ENCODE measurements around the gene MSI2.

DNA sequence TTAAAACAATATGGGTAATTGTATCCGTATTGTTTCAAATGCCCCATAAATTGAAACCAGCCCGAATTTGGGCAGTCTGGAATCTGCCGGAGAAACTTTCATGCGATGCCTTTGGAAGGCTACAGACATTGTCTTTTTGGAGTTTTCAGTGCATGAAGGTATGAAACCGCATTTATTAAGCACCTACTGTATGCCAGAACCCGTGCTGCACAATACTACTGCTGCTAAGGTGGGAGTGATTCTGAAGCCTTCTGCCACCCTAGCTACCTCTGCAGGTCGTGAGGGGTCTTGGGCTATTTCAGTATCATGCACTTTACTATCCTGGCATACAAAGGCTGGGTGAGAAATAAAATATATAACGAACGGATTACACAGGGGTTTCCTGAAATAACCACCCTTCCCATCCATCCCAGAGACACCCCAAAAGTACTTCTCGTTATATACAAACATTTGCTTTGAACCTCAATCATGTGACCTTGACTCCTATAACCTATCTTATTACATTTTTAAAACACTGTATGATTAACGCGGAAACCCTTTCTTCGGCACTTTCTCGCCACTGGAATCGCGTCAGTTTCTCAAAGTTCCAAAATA, 1.0 kb upstream of the MSI2 start:
- no peak for TF ChIP-seq RARB (CRISPR knock-in tag; IDR thresholded peaks at IDR 0.05)
- TF ChIP-seq ZFP30 (CRISPR knock-in tag; IDR thresholded peaks at IDR 0.05): no peak
- TF ChIP-seq ESRRG (CRISPR knock-in tag; IDR thresholded peaks at IDR 0.05): no peak
- no peak for TF ChIP-seq ARNTL (CRISPR knock-in tag; IDR thresholded peaks at IDR 0.05; ENCODE audit: borderline replicate concordance, low read depth)
- TF ChIP-seq, protein P1, sequence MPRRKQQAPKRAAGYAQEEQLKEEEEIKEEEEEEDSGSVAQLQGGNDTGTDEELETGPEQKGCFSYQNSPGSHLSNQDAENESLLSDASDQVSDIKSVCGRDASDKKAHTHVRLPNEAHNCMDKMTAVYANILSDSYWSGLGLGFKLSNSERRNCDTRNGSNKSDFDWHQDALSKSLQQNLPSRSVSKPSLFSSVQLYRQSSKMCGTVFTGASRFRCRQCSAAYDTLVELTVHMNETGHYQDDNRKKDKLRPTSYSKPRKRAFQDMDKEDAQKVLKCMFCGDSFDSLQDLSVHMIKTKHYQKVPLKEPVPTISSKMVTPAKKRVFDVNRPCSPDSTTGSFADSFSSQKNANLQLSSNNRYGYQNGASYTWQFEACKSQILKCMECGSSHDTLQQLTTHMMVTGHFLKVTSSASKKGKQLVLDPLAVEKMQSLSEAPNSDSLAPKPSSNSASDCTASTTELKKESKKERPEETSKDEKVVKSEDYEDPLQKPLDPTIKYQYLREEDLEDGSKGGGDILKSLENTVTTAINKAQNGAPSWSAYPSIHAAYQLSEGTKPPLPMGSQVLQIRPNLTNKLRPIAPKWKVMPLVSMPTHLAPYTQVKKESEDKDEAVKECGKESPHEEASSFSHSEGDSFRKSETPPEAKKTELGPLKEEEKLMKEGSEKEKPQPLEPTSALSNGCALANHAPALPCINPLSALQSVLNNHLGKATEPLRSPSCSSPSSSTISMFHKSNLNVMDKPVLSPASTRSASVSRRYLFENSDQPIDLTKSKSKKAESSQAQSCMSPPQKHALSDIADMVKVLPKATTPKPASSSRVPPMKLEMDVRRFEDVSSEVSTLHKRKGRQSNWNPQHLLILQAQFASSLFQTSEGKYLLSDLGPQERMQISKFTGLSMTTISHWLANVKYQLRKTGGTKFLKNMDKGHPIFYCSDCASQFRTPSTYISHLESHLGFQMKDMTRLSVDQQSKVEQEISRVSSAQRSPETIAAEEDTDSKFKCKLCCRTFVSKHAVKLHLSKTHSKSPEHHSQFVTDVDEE (CRISPR knock-in tag; IDR thresholded peaks at IDR 0.05): no peak
- TF ChIP-seq, protein P2, sequence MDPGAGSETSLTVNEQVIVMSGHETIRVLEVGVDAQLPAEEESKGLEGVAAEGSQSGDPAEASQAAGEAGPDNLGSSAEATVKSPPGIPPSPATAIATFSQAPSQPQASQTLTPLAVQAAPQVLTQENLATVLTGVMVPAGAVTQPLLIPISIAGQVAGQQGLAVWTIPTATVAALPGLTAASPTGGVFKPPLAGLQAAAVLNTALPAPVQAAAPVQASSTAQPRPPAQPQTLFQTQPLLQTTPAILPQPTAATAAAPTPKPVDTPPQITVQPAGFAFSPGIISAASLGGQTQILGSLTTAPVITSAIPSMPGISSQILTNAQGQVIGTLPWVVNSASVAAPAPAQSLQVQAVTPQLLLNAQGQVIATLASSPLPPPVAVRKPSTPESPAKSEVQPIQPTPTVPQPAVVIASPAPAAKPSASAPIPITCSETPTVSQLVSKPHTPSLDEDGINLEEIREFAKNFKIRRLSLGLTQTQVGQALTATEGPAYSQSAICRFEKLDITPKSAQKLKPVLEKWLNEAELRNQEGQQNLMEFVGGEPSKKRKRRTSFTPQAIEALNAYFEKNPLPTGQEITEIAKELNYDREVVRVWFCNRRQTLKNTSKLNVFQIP (CRISPR knock-in tag; IDR thresholded peaks at IDR 0.05; ENCODE audit: borderline replicate concordance, low read depth): no peak
